Left kidney (tissue), 8 donors: ENCODE results near the gene ANKRD34A. TPM values are rescaled to one million over a fixed set of nuclear protein-coding genes. Genes with fewer than 3 reads are reported as not detected.

Source experiments
- DNase-seq: peaks from one replicate; pipeline ENCODE4 v3.0.0-alpha.2; 2013
- long read RNA-seq, 8 donors: transcript quantifications; one replicate each; lab custom pipeline, GENCODE V29; 2026
- polyA plus RNA-seq: library from polyadenylated mRNA; unstranded; fragments of 120-200 nt; gene quantifications from one replicate; pipeline ENCODE4 v1.2.1, GENCODE V29; 2013; ENCODE audit not compliant: insufficient read length

The ANKRD34A gene
- polyA plus RNA-seq: 0.57 TPM
- long read RNA-seq, donor 1, partial matches to known transcripts: 0 of 1 reads
- long read RNA-seq, donor 1, other reads (novel, unspliced or antisense): 0 of 1 reads
- long read RNA-seq, donor 2, partial matches to known transcripts: 93 of 105 reads
- long read RNA-seq, donor 2, other reads (novel, unspliced or antisense): 12 of 105 reads
- long read RNA-seq, donor 3, partial matches to known transcripts: 38 of 59 reads
- long read RNA-seq, donor 3, other reads (novel, unspliced or antisense): 21 of 59 reads
- long read RNA-seq, donor 4: 0 reads
- long read RNA-seq, donor 5: 0 reads
- long read RNA-seq, donor 6: 0 reads
- long read RNA-seq, donor 7: 0 reads
- long read RNA-seq, donor 8: 0 reads

DNA sequence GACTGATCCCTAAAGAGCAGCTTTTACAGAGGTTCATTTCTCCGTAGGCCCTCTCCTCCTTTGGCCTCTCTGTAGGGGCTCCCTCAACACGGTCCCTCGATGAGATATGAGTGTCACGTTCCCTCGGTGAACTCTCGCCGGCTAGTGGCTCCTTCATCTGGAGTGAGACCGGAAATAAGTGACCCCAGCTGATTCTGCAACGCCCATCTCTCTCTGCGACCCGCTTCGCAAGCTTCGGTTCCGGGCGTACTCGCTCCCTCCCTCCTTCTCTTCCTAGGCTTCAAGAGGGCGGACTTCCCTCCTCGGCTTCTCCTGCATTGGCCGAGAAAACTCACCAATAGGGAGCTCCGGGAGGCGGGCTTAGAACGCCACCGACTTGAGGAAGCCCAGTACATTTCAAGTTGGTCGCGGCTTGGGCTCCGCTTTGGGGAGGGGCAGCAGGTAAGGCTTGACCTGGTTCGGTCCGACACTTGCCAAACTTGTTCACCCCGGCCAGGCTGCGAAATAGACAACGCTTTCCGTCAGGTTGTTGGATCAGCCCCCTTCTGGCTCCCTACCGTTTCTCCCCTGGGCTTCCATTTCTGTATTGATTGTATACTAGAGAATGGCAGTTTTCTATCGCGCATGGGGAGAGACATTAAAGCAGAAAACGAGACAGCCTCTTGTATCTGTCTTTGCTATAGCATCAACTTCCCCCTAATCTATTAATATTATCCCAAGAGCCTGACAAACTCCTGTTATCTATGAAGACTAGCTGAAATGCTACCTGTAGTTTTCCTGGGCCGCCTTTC, at the start of gene ANKRD34A, which contains the start of gene POLR3GL:
ANKRD34A (minus strand) TSS at position 248 of the 791 bp plus-strand sequence. CDS start 2,816 bp downstream, outside the sequence.
POLR3GL (plus strand) TSS at position 363 of the 791 bp plus-strand sequence. CDS start 10,176 bp downstream, outside the sequence.
- DNase-seq: peak; percentile 97

DNA sequence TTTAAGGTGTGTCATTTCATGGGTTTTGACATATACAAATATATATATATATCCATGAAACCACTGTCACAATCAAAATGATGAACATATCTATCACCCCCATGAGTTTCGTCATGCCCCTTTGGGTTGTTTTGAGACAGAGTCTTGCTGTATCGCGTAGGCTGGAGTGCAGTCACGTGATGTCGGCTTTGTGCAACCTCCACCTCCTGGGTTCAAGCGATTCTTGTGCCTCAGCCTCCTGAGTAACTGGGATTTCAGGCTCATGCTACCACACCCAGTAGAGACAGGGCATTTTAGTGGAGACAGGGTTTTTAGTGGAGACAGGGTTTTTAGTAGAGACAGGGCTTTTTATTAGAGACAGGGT, 49.2 kb upstream of the ANKRD34A start:
- no peak for DNase-seq

DNA sequence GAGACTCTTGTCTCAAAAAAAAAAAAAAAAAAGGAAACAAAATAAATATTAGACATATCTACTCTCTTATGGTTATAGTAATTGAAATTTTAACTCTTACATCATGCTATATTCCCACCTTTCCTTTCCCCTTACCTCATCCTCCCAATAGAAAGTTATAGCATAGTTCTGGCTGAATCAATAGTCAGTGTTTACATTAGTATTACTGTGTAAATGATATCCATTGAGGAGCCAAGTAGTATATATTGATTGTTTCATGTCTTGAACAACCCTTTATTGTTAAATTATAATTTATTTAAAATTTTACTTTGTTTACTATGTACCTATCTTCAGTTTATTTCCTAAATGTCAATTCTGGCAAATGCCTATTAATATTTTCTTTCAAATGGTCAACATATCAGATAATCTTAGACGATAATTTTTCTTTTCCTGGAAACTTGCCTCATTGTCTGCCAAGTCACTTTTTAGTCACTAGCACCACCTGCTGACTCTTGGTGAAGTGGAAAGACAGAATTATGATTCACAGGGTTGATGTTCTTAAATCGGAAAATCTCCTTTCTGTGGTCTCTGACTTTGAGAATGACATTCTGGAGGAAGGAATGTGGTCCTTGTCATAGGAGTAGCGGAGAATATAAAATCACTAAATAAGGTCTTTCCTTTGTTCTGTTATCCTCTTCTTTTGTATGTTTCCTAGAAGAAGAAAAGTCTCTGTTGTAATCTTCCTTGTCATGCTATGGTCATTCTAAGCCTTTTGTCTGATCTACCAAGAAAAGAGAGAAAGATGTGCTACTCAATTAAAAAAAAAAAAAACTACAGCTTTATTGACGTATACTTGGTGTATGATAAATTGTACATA, 48.6 kb upstream of the ANKRD34A start:
- DNase-seq: no peak

DNA sequence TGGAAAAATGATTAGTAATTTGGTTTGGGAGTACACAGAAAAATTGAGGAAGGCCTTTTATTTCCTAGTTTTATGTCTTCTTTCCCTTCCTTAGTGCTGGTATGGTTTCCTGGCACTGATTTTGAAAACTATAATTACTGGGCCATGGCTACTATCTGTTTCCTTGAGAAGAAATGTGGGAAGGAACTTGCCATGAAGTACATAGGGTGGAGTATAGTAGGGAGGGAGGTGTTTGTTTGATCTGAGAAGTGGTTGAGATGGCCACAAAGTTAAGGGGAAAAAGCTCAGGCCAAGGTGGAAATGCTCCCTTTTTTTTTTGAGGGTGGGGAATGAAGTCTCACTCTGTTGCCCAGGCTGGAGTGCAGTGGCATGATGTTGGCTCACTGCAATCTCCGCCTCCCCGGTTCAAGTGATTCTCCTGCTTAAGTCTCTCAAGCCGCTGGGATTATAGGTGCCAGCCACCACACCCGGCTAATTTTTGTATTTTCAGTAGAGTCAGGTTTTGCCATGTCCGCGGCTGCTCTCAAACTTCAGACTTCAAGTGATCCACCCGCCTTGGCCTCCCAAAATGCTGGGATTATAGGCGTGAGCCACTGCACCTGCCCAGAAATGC, 45.9 kb upstream of the ANKRD34A start:
- DNase-seq: no peak

DNA sequence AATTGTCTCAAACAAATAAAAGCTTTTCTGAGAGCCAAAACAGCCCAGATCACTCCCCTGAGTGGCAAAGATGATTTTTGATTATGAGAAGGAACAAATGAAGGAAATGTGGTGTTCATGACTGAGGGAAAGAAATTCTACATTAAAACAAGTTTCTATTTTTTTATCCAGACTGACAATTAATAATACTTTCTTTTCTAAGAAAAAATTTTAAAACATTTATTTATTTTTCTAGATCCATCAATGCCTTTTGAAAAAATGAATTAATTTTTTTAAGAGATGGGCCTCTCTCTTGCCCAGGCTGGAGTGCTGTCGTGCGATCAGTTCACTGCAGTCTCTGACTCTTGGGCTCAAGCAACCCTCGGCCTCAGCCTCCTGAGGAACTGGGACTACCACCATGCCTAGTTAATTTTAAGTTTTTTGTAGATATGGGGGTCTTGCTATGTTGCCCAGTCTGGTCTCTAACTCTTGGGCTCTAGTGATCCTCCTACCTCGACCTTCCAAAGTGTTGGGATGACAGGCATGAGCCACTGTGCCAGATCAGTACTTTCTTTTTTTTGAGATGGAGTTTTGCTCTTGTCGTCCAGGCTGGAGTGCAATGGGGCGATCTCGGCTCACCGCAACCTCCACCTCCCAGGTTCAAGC, 43.2 kb upstream of the ANKRD34A start:
- no peak for DNase-seq

DNA sequence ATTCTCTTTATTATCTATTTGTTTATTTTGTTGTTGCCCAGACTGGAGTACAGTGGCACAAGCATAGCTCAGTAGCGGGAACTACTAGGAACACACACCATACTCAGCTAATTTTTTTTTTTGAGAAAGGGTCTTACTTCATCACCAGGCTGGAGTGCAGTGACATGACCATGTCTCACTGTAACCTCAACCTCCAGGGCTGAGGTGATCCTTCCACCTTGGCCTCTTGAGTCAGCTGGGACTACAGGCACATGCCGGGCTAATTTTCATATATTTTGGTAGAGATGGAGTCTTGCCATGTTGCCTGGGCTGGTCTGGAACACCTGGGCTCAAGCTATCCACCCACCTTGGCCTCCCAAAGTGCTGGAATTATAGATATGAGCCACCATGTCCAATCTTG, 37.3 kb upstream of the ANKRD34A start:
- no peak for DNase-seq

DNA sequence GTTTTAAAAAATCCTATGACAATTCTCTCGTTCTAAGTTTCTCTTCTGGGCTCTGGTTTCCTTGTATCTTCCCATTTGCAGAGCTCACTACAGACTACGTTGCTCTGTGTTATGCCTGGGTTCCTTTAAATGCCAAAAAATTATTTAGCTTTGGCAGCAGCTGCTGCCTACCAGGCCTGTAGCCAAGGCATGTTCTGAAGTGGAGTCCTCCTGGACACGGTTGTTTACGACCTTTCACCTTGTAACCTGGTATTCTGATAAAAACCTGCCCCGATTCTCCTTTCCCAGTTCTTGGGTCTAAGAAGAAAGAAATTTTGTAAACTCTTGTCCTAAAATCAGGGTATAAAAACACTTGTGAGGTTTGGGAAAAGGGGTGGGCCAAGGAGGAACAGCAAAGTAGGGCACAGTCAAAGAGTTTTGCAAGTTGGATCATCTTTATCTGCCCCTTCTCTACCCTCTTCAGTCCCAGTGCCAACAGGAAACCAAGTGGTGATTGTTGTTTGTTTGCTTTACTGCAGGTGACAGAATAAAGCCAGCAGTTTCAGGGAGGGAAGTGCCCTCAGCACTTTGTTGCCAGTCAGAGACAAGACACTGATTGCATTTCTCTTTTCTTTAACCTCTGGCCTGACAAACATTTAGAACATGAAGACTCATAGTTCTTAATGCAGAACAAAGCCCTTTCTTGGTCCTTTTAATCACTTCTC, 35.1 kb upstream of the ANKRD34A start:
- no peak for DNase-seq

DNA sequence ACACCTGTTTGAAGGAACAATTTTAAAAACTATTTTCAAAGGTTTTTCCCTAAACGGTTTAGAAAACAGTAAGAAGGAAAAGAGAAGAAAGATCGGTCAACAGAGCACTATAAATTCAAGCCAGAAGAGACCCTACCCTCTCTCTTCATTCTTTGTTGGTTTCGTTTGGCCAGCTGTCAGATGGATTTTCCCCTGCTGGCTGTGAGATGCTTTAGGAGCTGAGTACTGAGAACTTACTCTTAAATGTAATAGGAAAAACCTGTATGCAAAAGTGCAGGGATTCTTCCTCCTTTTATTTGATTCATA, 33.3 kb upstream of the ANKRD34A start:
- DNase-seq: peak; percentile 54

DNA sequence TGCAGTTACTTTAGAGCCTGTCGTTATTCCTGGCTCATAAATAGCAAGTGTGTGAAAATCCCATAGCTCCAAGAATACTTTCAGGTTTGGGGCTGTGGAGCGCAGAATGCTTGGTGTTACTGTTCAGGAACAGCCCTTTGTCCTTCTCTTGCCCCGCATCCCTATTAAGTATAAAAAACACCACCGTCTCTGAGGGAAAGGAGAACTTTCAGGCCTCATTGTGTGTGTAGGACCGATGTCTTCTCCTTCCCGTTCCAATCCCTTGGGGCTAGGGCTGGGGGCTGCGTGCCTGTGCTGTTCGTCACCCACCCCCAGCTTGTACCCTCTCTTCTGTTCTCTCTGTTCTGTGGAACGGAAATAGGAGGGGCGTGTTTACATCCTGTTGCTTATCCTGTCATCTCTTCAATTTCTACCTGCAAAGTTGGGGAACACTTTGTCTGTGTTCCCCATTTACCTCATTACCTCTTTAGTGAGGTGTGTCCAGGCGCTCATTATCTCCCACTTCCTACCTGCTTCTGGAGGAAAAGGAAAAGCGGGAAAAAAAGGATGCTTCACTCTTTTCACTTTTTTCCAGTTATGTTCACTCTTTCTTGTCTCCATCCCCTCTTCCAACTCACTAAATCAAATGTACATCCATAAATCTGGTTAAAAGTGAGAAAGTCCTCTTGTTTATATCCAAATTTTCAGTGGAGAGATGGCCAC, 32.8 kb upstream of the ANKRD34A start:
- DNase-seq: peak; percentile 37

DNA sequence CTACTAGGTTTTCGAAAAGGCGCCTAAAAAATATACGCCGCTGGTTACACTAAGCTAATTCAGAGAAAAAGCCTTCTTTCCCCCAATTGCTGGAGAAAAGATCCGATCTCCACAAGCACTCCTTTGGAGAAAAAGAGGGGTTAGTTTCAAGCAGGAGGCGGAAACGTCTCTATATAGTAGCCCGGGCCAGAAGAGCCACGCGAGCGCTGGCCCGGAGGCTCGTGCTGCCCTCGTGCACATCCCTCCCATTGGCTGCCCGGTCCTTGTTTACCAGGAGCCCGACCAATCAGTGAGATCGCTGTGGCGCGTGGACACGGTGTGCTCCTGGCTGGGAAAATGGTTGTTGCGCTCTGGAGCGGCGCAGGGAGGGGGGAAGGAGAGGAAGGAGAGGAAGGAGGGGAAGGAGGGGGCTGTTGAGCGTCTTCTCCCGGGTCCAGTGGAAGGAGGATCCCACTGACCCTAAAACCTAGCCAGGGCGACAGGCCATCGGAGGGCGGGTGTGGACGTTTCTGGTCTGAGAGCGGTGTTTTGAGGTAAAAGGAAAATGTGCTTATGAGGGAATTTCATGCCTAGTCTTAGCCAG, 32.1 kb upstream of the ANKRD34A start, which contains the start of gene TXNIP:
TXNIP (minus strand) TSS at position 147 of the 583 bp plus-strand sequence. CDS start 313 bp downstream, outside the sequence.
- DNase-seq: peak; percentile 99

DNA sequence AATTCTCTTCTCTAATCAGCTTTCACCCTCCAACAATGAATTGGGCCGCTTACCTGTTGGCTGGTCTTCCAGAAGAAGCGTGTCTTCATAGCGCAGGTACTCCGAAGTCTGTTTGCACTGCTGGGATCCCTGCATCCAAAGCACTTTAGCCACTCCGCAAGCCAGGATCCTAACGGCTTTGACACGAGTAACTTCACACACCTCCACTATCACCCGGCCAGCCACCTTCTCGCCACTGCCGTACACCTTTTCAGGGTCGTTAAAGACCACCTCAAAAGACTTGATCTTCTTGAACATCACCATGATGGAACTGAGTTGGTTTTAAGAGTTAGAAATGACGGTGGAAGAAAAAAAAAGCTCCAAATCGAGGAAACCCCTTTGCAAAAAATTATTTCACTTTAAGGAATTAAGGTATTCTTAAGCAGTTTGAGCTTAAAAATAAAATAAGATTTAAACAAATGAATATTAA, 31.6 kb upstream of the ANKRD34A start:
- no peak for DNase-seq

DNA sequence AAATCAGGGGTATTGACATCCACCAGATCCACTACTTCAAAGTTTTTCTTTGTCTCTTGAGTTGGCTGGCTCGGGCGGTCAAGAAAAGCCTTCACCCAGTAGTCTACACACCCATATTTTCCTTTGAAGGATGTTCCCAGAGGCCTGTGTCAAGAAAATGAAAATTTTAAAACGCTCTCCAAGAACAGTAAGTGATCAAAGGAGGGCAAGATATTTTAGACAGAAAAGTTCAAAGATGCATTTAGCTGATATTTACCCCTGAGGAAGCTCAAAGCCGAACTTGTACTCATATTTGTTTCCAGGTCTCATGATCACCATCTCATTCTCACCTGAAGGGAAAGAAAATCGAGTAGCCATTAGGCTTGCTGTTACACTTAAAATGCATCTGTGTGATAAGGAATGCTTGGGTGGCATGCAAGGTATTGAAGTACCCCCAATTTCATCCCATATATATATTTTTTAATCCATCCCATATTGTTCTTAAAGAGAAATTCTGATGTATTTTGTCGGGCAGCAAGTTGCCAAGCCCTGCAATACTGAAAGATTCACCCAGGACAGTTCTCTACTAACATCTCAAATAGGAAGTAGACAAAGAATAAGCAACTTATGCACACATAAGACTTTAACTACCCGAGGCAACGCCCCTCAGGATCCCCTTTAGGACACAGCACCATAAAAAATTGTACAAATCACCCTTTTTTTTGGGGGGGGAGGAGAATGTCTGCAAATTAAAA, 30.9 kb upstream of the ANKRD34A start:
- no peak for DNase-seq

DNA sequence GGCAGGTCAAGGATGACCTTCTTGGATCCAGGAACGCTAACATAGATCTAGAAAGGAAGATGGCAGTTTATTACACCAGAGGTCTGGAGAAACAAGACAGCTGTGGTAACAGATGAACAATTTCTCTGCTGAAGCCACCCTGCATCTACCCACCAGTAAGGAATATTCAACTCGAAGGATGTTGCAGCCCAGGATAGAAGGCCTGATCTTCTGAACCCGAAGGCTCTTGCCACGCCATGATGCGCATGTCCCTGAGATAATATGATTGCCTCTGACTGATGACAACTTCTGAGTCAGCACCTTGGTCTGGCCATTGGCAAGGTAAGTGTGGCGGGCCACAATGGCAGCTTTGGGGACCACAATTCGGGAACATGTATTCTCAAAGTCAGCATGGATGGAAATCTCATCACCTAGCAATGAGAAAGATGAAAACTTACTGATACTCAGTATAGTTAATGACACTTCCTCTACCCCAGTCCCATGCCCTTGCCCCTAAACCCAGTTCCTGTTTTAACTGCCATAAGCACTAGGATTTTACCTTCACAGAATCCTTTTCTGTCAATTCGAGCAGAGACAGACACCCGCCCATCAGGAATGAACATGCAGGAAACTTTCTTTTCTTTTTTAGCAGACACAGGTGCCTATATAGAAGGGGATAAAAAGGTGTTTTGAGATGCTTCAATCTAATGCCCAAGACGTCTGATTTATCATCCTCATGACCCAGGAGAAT, 30.2 kb upstream of the ANKRD34A start:
- DNase-seq: no peak

DNA sequence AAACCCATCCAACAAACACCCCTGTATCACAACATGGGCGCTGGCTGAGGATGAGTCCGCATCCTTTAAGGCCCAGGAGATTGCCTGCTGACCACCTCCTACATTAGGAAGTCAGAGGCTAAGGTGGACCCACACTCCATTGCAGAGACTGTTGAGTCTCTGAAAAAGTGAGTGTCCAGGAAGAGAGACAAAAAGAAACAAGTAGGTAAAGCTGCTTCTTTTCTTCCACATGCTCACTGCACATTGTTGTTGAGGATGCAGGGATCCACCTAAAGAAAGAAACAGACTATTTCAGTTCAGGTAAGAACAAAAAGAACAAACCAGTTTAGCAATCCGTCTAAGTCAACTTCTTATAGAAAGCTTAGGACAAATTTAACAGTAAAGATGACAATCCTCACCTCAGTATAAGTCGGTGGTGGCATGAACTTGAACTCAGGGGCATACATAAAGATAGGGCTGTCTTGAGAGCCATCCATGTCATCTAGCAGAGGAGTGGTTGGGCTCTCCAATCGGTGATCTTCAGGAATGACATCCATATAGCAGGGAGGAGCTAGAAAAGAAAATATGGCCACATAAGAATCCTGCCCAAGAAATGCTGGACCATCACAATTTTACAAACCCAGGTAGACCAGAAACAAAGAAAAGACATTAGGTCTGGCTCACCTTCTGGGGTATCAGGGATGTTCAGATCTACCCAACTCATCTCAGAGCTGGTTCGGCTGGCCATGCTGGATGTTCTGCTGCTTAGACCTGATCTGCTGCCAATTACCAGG, 29.4 kb upstream of the ANKRD34A start:
- DNase-seq: no peak

DNA sequence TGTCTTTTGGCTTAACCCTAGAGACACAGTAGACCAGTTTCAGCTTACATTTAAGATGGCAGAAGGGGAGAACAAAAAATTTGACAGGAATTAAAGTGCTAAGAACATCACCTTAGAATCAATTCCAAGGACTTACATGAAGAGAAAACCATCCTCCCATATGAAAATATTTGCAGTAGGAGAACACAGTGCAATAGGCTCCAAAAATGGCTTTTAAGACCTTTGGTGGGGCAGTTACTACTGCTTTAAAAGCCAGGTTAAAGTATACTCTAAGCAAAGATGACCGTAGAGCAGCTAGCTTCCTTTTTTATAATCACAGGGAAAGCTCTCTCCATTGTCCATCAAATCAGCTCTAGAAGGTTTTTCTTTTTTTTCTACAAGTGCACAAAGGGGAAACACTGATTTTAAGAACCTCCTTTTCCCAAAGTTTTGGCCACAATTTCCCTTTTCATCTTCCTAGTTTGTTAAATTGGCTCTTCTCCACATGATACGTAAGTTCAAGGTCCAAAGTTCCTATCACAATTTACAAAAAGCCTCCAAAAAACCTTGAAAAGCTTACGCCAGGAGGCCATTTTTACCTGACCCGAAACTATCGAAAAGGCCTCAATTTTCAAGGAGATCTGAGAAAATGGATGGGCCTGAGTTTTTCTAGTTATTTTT, 28.7 kb upstream of the ANKRD34A start:
- DNase-seq: no peak

DNA sequence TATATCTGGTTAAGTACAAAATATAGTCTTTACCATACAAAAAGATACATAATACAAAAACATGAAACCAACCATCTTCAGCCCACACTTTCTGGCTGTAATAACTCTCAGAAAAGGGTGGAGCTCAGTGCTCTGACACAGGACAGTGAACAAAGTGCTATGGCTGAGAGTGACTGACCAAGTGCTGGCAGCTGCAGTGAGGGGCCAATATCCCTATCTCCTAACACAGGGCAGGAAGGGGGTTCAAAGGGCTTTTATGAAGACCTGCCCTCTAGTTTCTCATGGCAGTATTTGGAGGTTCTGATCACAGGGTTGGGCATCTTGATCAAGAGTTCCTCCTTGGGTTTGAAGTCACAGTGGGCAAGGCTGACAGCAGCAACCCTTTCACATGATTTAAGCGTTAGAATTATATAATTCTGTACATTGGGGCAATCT, 28.1 kb upstream of the ANKRD34A start:
- no peak for DNase-seq
